GM19043 (cell line): ENCODE measurements around the gene CACYBP.

Source experiments
- ATAC-seq: cut with Tn5 transposase; IDR thresholded peaks from one replicate; pipeline ENCODE4 v1.9.1; 2021; ENCODE audit warnings: low read depth; ENCODE audit not compliant: unreplicated experiment

The CACYBP gene, protein sequence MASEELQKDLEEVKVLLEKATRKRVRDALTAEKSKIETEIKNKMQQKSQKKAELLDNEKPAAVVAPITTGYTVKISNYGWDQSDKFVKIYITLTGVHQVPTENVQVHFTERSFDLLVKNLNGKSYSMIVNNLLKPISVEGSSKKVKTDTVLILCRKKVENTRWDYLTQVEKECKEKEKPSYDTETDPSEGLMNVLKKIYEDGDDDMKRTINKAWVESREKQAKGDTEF

GRCh38 chr1:174999936-175000696 is at the start of gene CACYBP:
TSS of gene CACYBP (plus strand) at chr1:174999947. CDS start at chr1:175000181, 234 bp downstream.
- ATAC-seq = peak; percentile 1

DNA sequence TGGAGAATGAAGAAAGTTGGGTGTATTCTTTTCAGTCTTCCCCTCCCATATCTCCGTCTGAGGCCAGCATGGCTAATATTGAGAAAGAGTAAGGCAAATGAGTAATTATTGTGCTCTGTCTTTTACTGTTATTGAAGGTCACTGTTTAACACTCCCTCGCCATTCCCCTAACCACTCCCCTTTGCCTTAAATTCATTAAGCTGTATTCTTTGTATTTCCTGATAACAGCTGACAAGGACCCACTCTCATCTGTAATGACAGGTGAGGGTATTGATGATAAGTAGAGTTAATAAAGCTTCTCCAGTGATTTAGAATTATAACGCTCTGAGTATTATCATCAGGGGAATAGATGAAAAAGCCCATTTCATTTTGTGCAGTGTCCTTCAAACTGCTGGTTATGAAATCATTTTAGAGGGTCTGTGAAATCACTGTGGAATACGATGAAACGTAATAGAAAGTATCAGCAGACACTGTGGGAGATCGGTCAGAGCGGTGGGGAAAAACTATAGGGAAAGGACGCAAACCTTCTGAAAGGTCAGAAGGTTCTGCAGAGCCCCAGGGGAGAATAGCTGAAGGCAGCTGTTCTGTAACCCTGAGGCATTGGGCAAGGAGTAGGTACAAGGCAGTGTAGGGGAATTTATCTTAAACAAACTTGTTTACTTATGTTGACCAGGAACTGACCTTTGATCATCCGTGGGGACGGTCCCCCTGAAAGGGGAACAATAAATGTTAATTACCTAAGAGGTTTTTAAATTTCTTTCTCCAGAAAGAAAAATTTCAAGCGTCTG is 46.3 kb upstream of the CACYBP start:
- peak; percentile 47 for ATAC-seq

GRCh38 chr1:174954073-174954460 is 45.7 kb upstream of the CACYBP start:
- ATAC-seq = no peak

DNA sequence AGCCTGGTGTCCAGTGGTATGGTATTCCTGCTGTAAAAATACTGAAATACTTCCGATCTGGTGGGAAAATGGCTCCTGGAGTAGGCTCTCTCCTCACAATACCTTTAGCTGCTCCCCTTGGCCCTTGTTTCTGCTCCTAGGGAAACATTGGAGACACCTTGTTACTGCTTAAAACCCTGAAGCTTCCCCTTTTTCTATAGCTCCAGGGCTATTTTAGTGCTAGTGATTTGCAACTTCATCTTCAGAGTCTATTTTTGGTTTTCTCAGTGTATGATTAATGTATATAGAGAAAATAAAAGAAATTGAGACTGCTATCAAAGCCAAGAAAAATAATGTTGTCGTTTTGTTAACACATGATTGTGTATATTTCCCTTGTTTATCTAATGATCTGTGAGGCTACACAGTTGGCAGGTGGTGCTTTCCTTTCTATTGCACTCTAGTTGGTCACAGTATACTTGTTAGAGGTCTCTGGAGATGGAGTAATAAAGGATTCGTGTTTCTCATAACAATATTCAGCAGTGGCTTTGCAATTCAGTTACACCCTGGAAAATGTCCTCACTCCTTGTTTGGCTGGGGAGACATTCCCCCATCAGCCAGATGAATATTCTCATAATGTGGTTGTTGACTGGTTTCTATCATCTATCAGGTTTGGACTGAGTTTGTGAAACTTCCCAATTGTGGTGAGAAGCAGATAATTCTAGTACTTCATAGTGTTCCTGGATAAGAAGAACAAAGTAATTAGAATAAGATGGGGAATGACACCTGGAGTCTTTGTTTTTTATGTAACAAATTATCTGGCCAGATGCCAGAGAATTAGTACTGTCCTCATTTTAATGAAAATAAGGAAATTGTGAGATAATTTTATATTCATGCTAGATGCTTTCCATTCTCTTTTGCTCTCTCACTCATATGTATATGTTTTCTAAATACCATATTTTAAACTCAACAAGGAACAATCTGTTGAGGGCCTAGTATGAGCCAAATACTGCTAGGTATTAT is 44.8 kb upstream of the CACYBP start:
- ATAC-seq = no peak

GRCh38 chr1:174956086-174956485 is 43.7 kb upstream of the CACYBP start:
- no peak for ATAC-seq

DNA sequence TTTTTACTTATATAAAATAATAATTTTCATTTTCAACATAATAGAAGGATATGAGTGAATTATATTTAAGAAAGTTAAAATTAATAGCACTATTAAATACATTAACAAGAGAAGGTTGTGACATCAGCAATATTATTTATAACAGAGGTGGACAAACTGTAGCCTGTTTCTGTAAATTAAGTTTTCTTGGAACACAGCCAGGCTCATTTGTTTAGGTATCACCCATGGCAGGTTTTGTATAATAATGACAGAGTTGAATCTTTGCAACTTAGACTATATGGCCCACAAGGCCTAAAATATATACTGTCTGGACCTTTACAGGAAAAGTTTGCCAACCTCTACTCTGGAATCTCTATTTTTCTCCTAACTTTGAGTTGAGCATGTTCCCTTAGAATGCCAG is 42.8 kb upstream of the CACYBP start:
- no peak for ATAC-seq

DNA sequence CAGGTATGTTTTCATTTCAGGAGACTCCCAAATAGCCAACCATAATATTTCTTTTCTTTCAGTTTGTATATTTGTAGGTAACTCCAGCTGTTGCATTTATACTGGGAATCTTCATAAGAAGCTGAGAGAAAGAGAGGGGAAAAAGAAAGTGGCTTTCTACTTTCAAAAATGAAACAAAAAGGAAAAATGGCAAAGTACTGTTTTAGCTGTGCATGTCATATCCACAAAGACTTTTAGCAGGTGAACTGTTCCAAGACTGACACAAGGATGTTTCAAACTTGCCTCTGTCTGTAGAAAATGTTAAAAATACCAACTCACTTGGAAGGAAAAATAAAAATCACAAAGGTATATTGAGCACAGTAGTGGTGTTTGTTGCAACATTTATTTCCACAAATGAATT is 41.9 kb upstream of the CACYBP start:
- ATAC-seq = no peak

DNA sequence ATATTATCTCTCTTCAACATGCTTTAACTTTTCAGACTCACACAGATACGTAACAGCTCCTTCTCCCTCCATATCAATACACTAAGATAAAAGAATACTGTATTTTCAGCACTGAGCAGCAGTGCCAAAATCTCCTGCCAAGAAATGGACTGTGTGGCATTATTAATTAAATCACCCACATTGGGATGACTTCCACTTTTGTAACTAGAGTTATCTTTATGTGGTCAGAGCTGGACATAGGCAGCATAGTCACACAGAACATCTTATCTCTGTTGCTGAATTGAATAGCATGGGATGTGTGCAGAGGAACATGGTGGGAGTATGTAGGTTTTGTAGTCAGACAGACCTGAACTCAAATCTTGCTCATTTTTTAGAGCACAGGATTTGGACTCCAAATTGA is 41.4 kb upstream of the CACYBP start:
- ATAC-seq = no peak

DNA sequence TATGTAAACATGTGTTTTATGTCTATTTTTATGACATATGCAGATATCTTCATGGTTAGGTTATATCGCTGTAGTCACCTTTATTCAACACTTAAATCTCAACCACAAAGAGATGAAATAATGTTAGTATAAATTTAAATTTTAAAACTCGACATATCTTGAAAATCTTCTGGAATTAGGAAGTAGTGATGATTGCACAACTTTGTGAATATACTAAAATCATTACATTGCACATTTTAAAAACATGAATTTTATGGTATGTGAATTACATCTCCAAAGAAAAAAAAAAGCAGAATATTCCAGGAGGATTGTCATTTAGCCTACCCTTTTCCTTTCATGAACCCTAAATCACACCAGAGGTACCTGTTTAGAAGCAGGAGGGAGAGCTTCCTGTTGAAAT is 39.4 kb upstream of the CACYBP start:
- no peak for ATAC-seq

GRCh38 chr1:174963529-174964125 is 36.1 kb upstream of the CACYBP start:
- no peak for ATAC-seq

GRCh38 chr1:174964261-174964971 is 35.3 kb upstream of the CACYBP start:
- ATAC-seq = no peak

DNA sequence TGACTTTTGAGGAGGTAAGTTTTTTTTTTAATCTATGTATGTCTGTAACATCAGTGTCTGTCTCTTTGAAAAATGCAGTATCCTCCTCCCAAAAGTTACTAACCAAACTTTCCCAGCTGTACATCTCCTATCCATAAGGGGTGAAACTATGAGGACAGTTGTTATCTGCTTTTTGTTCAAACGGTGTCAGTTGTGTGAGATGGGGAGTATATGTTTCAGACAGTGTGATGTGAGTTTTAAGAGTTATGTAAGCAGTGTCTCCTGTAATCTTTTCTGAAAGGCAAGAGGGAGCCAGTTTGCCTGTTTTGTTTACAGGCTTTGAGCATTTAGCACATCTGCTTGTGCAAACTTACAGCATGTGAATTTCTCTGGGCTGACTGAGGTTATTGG is 34.8 kb upstream of the CACYBP start:
- ATAC-seq = no peak

DNA sequence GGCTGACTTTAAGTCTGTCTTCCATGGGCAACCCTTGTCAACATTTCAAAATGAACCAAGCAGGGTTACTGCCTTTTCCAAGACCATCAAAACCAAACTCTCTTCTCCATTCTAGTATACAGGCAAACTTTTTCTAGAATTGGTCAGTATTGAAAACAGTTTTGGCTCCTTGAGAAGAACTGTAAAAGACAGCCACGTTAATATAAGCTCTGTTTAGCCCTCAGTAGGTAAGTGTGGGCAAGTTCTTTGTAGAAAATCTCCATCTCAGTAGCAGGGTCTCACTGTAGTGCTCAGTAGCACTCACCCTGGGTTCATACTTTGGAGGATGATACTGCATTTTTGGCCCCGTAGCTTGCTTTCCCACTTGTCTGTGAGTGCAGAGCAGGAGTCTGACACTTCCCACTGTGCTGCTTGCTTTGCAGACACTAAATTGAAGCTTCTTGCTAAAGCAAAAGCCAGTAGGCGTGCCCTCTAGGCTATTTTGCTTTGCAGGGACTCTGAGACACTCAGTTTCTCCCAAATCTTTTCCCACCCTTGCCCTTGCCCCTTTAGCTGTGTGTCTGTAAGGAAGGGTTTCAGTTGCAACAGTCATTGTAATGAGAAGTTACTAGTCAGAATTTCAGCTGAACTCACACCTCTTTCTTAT is 34.3 kb upstream of the CACYBP start:
- ATAC-seq = no peak

GRCh38 chr1:174966008-174966572 is 33.7 kb upstream of the CACYBP start:
- ATAC-seq = no peak

DNA sequence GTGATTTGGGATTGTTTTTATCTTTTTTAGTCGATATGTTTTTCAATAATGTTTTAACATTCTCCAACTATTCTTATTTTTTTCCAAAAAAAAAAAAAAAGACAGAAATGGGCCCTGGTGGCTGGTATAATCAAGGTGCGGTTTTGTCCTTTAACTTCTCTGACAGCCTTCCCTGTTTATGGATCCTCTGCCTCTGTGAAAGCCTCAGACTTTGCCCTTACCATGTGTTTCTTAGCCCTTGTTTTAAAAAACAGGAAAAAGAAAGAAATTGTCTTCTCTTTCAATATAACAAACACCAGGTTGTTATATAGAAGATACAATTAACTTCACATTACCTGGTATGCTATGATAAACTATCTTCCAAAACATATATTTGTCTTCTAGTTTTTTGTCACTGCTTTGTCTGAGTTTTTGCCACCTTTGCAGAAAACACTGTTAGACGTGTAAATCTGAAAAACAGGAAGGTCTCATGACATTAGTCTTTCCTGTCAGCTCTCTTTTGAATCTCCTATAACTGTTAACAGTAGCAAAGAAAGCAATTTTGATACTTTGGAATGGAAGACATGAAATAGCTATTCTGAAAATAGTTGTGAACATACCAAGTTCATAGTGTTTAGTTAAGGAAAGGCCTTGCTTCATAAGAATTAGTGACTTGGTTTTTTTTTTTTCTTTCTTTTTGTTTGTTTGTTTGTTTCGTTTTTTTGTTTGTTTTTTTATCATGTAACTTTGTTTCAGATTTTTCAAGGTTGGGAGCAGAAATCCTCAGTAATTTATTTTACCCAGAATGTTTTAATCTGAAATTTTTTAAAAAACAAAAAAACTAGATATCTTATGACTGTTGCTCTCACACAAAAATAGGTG is 31.7 kb upstream of the CACYBP start:
- ATAC-seq = no peak

DNA sequence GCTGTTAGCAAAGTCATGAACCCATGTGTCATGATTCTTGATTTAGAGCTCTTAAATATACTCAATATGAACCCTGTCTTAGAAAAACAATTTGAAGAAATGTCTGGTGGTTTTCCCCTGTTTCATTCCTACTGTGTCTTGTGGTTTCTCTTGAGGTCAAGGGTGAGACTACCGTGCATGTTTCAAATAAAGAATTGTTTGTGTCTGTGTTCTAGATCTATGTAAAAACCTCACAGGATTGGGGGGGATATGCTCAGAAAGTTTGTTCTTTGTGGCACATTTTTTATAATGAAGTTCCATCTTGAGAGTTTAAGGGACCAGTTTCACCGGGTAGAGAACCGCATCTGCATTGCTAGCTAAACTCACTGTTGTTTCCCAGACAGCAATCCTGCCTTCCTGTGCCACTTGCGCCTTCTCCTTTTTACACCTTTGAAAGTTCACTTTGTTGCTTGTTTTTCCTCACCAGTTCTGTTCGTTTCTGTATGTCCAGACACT is 30.9 kb upstream of the CACYBP start:
- ATAC-seq = peak; percentile 71

DNA sequence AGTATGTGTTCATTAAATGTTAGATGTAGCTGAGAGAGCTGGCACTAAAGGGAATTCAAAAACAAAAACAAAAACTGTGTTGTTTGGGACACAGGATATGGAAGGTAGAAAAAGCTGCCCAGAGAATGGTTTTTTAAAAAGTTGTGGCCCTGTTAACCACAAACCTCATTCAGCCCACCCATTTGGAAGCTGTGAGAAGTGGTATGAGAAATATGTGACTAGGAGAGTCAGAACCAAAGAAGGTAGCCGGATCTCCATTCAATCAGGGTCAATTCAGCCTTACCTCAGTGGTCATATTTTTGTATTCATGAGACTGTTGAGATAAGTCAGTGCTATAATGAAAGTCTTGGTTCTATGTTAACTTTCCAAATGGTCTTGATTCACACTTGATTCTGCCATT is 29.8 kb upstream of the CACYBP start:
- no peak for ATAC-seq
